Stimulated activated memory B cell treated with anti-CD40 and anti-IgM and Interleukin-4, amounts not matched to agents 10 μg/mL and 1 μg/mL and 100 μg/mL, for 72 hours (primary cell): Measurements from ENCODE around the gene MMP15.
"Not testable (repeated sequence)": the region's sequence is repeated elsewhere in the genome, so short reads cannot be mapped to it uniquely, and the experiment has no call there.

ENCODE experiments used
- ATAC-seq: fragments of 150-1000 bp; cut with Tn5 transposase; 2 replicates; pipeline ENCODE4 v1.10.0; 2021
- H3K27ac Mint-ChIP-seq: one replicate; pipeline ENCODE4 v1.8.0; 2022; ENCODE audit warnings: mild to moderate bottlenecking, mixed read lengths
- H3K27me3 Mint-ChIP-seq: one replicate; pipeline ENCODE4 v1.8.0; 2022; ENCODE audit warnings: mixed read lengths
- H3K36me3 Mint-ChIP-seq: one replicate; pipeline ENCODE4 v1.8.0; 2022; ENCODE audit warnings: mixed read lengths
- H3K4me1 Mint-ChIP-seq: one replicate; pipeline ENCODE4 v1.8.0; 2022; ENCODE audit warnings: mixed read lengths
- H3K4me3 Mint-ChIP-seq: one replicate; pipeline ENCODE4 v1.8.0; 2022; ENCODE audit warnings: mild to moderate bottlenecking, moderate library complexity, mixed read lengths
- H3K9me3 Mint-ChIP-seq: one replicate; pipeline ENCODE4 v1.8.0; 2022; ENCODE audit warnings: mixed read lengths

Gene MMP15

GRCh38 chr16:58001781-58002415 is 23.7 kb upstream of the MMP15 start:
- Mint-ChIP-seq H3K4me3 (peak overlapping the region; percentile 89), H3K9me3 (no peaks in the 10 kb centered on the region), H3K27ac (peak overlapping the region; percentile 78), H3K36me3 (peaks cover 27% of the 10 kb centered on the region), H3K4me1 (peaks cover 48% of the 10 kb centered on the region), H3K27me3 (no peaks in the 10 kb centered on the region)
- ATAC-seq: no peak

- peaks cover 48% of the 10 kb centered on the region for H3K4me1 Mint-ChIP-seq
- no peak for ATAC-seq
- H3K4me3 Mint-ChIP-seq: peak overlapping the region; percentile 89
- peaks cover 27% of the 10 kb centered on the region for H3K36me3 Mint-ChIP-seq
- no peaks in the 10 kb centered on the region for H3K27me3 Mint-ChIP-seq
- H3K27ac Mint-ChIP-seq: peak overlapping the region; percentile 78
- H3K9me3 Mint-ChIP-seq: no peaks in the 10 kb centered on the region
These were observed 23.1 kb upstream of the MMP15 start for GRCh38 chr16:58002416-58002800.

DNA sequence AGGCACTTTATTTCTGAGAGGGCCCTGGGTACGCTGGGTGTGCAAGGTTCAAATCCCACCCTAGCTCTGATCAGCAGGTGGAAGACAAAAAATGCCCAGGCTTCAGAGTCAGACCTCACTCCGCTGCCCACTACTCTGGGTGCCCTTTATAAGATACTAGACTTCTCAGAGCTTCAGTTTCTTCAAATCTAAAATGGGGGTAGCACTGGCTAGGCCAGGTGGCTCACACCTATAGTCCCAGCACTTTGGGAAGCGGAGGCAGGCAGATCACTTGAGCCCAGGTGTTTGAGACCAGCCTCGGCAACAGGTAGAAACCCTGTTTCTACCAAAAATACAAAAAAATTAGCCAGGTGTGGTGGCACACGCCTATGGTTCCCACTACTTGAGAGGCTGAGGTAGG is 22.6 kb upstream of the MMP15 start:
- H3K36me3 Mint-ChIP-seq: peaks cover 24% of the 10 kb centered on the region
- H3K4me3 Mint-ChIP-seq: no peak overlapping the region
- no peaks in the 10 kb centered on the region for H3K27me3 Mint-ChIP-seq
- ATAC-seq: no peak
- no peak overlapping the region for H3K27ac Mint-ChIP-seq
- H3K9me3 Mint-ChIP-seq: no peaks in the 10 kb centered on the region
- H3K4me1 Mint-ChIP-seq: peaks cover 48% of the 10 kb centered on the region

DNA sequence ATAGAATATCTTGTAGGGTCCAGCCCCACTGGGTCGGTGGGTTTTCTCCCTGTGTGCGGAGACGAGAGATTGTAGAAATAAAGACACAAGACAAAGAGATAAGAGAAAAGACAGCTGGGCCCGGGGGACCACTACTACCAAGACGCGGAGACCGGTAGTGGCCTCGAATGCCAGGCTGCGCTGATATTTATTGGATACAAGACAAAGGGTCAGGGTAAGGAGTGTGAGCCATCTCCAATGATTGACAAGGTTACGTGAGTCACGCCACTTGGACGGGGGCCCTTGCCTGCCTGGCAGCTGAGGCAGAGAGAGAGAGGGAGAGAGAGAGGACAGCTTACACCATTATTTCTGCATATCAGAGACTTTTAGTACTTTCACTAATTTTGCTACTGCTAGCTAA is 20.8 kb upstream of the MMP15 start:
- H3K27me3 Mint-ChIP-seq, H3K9me3 Mint-ChIP-seq, ATAC-seq, H3K27ac Mint-ChIP-seq, H3K4me3 Mint-ChIP-seq: not testable (repeated sequence)
- Mint-ChIP-seq H3K4me1 (peaks cover 33% of the 10 kb centered on the region), H3K36me3 (peaks cover 24% of the 10 kb centered on the region)

- no peak for ATAC-seq
- Mint-ChIP-seq H3K36me3 (peaks cover 39% of the 10 kb centered on the region), H3K4me1 (peaks cover 4% of the 10 kb centered on the region), H3K27me3 (no peaks in the 10 kb centered on the region), H3K4me3 (no peak overlapping the region), H3K9me3 (no peaks in the 10 kb centered on the region), H3K27ac (no peak overlapping the region)
These were observed 15.6 kb upstream of the MMP15 start for GRCh38 chr16:58009856-58010416.

DNA sequence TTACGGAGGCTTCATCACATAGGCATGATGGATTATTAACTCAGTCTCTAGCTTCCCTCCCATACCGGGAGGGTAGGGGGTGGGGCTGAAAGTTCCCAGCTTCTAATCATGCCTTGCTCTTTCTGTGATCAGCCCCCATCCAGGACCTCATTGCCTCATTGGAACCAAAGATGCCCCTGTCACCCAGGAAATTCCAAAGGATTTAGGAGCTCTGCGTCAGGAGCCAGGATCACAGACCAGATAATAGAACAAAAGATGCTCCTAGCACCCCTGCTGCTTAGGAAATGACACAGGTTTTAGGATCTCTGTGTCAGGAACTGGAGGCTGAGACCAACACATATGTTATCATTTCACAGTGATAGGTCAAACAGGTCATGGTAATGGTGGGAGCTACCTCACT is 14.7 kb upstream of the MMP15 start:
- H3K36me3 Mint-ChIP-seq: peaks cover 38% of the 10 kb centered on the region
- H3K9me3 Mint-ChIP-seq: no peaks in the 10 kb centered on the region
- H3K4me1 Mint-ChIP-seq: no peaks in the 10 kb centered on the region
- no peak overlapping the region for H3K27ac Mint-ChIP-seq
- no peaks in the 10 kb centered on the region for H3K27me3 Mint-ChIP-seq
- no peak for ATAC-seq
- H3K4me3 Mint-ChIP-seq: no peak overlapping the region

DNA sequence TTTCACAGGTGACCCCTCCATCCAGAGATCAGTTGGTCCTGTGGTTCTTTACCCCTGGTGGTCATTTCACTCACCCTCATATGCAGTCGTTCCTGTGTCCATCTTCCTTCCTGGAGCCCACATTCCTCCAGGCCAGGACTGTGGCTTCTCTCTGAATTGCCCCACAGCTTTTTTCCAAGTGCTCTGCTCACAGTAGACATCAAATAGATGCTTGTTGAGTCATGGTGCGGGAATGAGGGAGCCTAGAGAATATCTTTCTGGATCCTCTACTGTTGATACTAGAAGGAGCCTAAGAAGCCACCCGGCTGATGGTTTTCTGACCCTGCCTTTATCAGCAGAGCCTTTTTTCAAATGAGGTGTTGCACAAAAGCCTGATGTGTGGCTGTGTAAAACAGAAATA is 13.9 kb upstream of the MMP15 start:
- H3K27ac Mint-ChIP-seq: no peak overlapping the region
- no peaks in the 10 kb centered on the region for H3K9me3 Mint-ChIP-seq
- no peak for ATAC-seq
- H3K36me3 Mint-ChIP-seq: peaks cover 30% of the 10 kb centered on the region
- H3K4me3 Mint-ChIP-seq: no peak overlapping the region
- H3K4me1 Mint-ChIP-seq: no peaks in the 10 kb centered on the region
- H3K27me3 Mint-ChIP-seq: no peaks in the 10 kb centered on the region

DNA sequence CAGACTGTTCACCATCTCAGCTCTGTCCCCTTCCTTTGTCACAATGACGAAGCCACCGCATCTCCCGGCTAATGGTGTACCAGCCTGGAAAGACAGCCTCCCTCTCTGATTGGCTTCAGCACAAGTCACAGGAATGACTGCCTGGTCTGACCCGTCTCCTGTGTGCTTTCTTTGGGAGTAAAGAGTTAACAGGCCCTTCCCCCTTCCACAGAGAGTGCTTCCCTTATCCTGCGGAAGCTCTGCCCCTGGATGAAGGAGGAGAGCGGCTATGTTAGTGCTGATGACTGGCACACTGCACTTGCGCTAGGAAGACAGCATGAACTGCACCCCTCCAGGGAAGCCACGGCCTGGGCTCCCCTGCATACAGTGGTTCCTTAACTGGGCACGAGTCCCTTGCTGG is 13.1 kb upstream of the MMP15 start:
- H3K9me3 Mint-ChIP-seq: no peaks in the 10 kb centered on the region
- H3K27ac Mint-ChIP-seq: no peak overlapping the region
- H3K4me1 Mint-ChIP-seq: no peaks in the 10 kb centered on the region
- ATAC-seq: no peak
- H3K4me3 Mint-ChIP-seq: no peak overlapping the region
- H3K27me3 Mint-ChIP-seq: no peaks in the 10 kb centered on the region
- peaks cover 22% of the 10 kb centered on the region for H3K36me3 Mint-ChIP-seq

DNA sequence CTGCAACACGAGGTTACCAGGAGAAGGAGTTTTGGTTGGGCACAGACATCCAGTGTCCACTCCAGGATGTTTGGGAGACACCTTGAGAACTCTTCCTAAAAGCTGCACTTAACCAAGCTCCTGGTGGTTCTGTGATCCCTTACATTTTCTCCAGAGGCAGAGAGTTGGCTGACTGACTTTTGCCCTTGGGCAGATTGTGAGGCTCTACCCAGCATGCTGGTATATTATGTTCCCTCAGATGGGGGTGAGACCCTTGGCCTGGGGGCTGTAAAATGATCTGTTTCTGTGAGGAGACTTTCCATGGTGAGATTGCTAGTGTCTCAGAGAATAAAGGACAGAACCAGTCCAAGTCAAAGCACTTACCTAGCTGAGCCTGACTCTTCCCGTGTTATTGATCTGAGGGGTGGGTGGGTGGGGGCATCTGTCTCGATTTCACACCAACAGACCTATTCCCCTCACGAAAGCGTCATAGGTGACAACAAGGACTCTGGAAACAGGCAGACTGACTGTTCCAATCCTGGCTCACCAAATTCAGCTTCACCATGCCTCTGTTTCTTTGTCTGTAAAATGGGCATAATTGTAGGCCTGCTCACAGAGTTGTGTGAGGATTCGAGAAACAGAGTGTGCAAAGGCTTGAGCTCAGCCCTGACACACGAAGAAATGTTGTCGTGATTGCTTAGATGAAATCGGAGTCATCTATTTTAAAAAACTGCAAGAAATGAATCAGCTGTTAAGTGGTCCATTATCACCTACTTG is 12.2 kb upstream of the MMP15 start:
- no peak for ATAC-seq
- Mint-ChIP-seq H3K27me3 (no peaks in the 10 kb centered on the region), H3K4me1 (no peaks in the 10 kb centered on the region), H3K27ac (no peak overlapping the region), H3K9me3 (no peaks in the 10 kb centered on the region), H3K4me3 (no peak overlapping the region), H3K36me3 (peaks cover 22% of the 10 kb centered on the region)

DNA sequence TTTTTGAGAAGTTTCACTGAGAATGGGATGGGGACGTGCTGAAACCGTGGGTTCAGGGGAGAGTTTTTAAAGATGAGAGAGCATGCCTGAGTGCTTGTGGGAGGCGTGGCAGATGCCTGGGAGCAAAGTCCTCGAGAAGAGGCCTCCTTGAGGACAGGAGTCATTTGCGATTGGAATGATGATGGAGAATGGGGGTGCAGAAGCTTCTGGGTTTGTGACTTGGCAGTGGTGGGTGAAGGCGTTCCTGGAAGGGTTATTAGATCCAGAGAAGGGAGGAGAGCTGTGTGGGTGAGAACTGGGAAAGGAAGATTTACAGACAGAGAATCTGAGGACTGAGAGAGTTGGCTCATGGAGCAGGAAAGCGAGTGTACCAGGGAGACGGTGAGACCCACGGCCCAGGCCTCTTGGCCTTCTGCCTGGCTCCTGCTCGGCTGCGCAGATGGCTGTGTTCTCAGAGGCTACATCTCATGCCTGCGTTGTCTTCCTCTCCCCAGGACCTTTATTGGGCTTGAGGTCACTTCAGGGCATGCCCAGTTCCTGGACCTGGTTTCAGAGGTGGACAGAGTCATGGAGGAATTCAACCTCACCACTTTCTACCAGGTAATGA is 8.6 kb upstream of the MMP15 start:
- ATAC-seq: no peak
- Mint-ChIP-seq H3K9me3 (no peaks in the 10 kb centered on the region), H3K36me3 (peaks cover 6% of the 10 kb centered on the region), H3K4me3 (no peak overlapping the region), H3K27ac (no peak overlapping the region), H3K27me3 (no peaks in the 10 kb centered on the region), H3K4me1 (peaks cover 7% of the 10 kb centered on the region)

DNA sequence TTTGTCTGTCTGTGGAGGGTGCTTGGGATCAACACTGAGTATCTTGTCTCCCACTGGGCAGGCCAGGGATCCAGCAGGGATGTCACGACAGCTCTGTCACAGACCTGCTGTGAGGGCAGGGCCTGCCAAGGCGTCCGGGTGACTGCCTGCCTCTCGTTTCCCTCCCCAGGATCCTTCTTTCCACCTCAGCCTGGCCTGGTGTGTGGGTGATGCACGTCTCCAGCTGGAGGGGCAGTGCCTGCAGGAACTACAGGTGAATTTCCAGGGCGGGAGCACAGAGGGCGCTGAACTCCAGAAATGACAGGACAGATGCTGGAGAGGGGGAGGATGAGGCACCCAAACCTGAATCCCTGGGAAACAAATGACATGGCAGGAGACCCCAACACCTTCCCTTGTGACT is 6.8 kb upstream of the MMP15 start:
- Mint-ChIP-seq H3K4me3 (no peak overlapping the region), H3K4me1 (peaks cover 7% of the 10 kb centered on the region), H3K36me3 (peaks cover 6% of the 10 kb centered on the region), H3K27me3 (no peaks in the 10 kb centered on the region), H3K9me3 (no peaks in the 10 kb centered on the region), H3K27ac (no peak overlapping the region)
- no peak for ATAC-seq

- H3K27ac Mint-ChIP-seq: peak overlapping the region; percentile 1
- no peaks in the 10 kb centered on the region for H3K27me3 Mint-ChIP-seq
- peaks cover 13% of the 10 kb centered on the region for H3K4me1 Mint-ChIP-seq
These were observed 5.6 kb upstream of the MMP15 start for GRCh38 chr16:58019866-58020538.

GRCh38 chr16:58020628-58021521 is 4.7 kb upstream of the MMP15 start:
- Mint-ChIP-seq H3K36me3 (peaks cover 6% of the 10 kb centered on the region), H3K27me3 (no peaks in the 10 kb centered on the region), H3K4me1 (peaks cover 17% of the 10 kb centered on the region), H3K27ac (peak overlapping the region; percentile 1), H3K9me3 (no peaks in the 10 kb centered on the region), H3K4me3 (no peak overlapping the region)
- ATAC-seq: peak; percentile 47

More at GRCh38 chr16:58019866-58020538, 5.6 kb upstream of the MMP15 start:
- no peak for ATAC-seq
- Mint-ChIP-seq H3K4me3 (no peak overlapping the region), H3K9me3 (no peaks in the 10 kb centered on the region), H3K36me3 (peaks cover 6% of the 10 kb centered on the region)

- Mint-ChIP-seq H3K9me3 (no peaks in the 10 kb centered on the region), H3K4me1 (peaks cover 17% of the 10 kb centered on the region), H3K4me3 (no peak overlapping the region), H3K27me3 (no peaks in the 10 kb centered on the region), H3K27ac (no peak overlapping the region), H3K36me3 (peaks cover 6% of the 10 kb centered on the region)
- no peak for ATAC-seq
These were observed 3.6 kb upstream of the MMP15 start for GRCh38 chr16:58021661-58022551.
